Ishikawa (cell line): ENCODE measurements around the gene ZG16B.

Experiments used
- CEBPB ChIP-seq: IDR thresholded peaks from 2 replicates; pipeline ENCODE4 v1.6.1; 2012
- EGR1 ChIP-seq: IDR thresholded peaks from 2 replicates; pipeline ENCODE4 v1.6.1; 2012
- EP300 ChIP-seq: IDR thresholded peaks from 2 replicates; pipeline ENCODE4 v1.6.1; 2012; ENCODE audit warnings: borderline replicate concordance
- FOXM1 ChIP-seq: IDR thresholded peaks from 2 replicates; pipeline ENCODE4 v1.6.1; 2012; ENCODE audit warnings: low read depth, borderline replicate concordance
- MAX ChIP-seq: IDR thresholded peaks from 2 replicates; pipeline ENCODE4 v1.6.1; 2012
- RAD21 ChIP-seq: IDR thresholded peaks from 2 replicates; pipeline ENCODE4 v1.6.1; 2012; ENCODE audit warnings: low read depth
- REST ChIP-seq: IDR thresholded peaks from 2 replicates; pipeline ENCODE4 v1.6.1; 2012; ENCODE audit warnings: low read depth, mild to moderate bottlenecking
- TAF1 ChIP-seq: IDR thresholded peaks from 2 replicates; pipeline ENCODE4 v1.6.1; 2012; ENCODE audit warnings: low read depth, mild to moderate bottlenecking
- TCF12 ChIP-seq: IDR thresholded peaks from 2 replicates; pipeline ENCODE4 v1.6.1; 2012; ENCODE audit warnings: low read depth
- USF1 ChIP-seq: IDR thresholded peaks from 2 replicates; pipeline ENCODE4 v1.6.1; 2012
- YY1 ChIP-seq: IDR thresholded peaks from 2 replicates; pipeline ENCODE4 v1.6.1; 2012; ENCODE audit warnings: low read depth
- ZBTB7A ChIP-seq: IDR thresholded peaks from 2 replicates; pipeline ENCODE4 v1.6.1; 2012; ENCODE audit warnings: low read depth

GRCh38 chr16:2842340-2843000, 12.4 kb downstream of the ZG16B start:
- TF ChIP-seq EP300 (no peak), TCF12 (no peak), REST (no peak), EGR1 (no peak), TAF1 (no peak), USF1 (no peak), RAD21 (no peak; the same call in 1 of the 2 replicates), YY1 (no peak), MAX (no peak), FOXM1 (no peak), CEBPB (no peak), ZBTB7A (no peak)
